Effector memory CD8-positive, alpha-beta T cell (primary cell): ENCODE measurements around the gene FADS2.
A peak's percentile ranks its signal among the peaks of the same experiment; 100 is the strongest.

Experiments
- ATAC-seq: fragments of 150-1000 bp; cut with Tn5 transposase; replicated peaks from 2 replicates; pipeline ENCODE4 v1.10.0; 2021; ENCODE audit warnings: mild to moderate bottlenecking, moderate library complexity
- DNase-seq, 3 experiments: peaks; one replicate each; pipeline ENCODE4 v3.0.0; 2021
- H3K27ac Mint-ChIP-seq, 2 donors: one replicate each; pipeline ENCODE4 v1.8.0; 2022; ENCODE audit warnings: mild to moderate bottlenecking in 2 of 2, mixed read lengths in 2 of 2, moderate library complexity in 2 of 2
- H3K27me3 Mint-ChIP-seq, 2 donors: one replicate each; pipeline ENCODE4 v1.8.0; 2022; ENCODE audit warnings: mixed read lengths in 2 of 2
- H3K36me3 Mint-ChIP-seq: one replicate; pipeline ENCODE4 v1.8.0; 2022; ENCODE audit warnings: mild to moderate bottlenecking, moderate library complexity, mixed read lengths; ENCODE audit not compliant: insufficient read depth
- H3K4me1 Mint-ChIP-seq, 2 donors: one replicate each; pipeline ENCODE4 v1.8.0; 2022; ENCODE audit warnings: low read depth in 2 of 2, mixed read lengths in 2 of 2
- H3K4me3 Mint-ChIP-seq, 2 donors: one replicate each; pipeline ENCODE4 v1.8.0; 2022; ENCODE audit warnings: mild to moderate bottlenecking in 2 of 2, mixed read lengths in 2 of 2, moderate library complexity in 2 of 2
- H3K9me3 Mint-ChIP-seq, 2 donors: one replicate each; pipeline ENCODE4 v1.8.0; 2022; ENCODE audit warnings: mixed read lengths in 2 of 2

The FADS2 gene

GRCh38 chr11:61911701-61912529, 83.8 kb downstream of the FADS2 start:
- Mint-ChIP-seq H3K27me3 (peaks cover 31 to 58% of the 10 kb centered on the region in 2 donors), H3K27ac (no peak overlapping the region), H3K36me3 (peaks cover 2% of the 10 kb centered on the region), H3K4me1 (no peaks in the 10 kb centered on the region), H3K9me3 (no peaks in the 10 kb centered on the region), H3K4me3 (no peak overlapping the region)
- DNase-seq (no peak), ATAC-seq (no peak)

- Mint-ChIP-seq H3K36me3 (peaks cover 2% of the 10 kb centered on the region), H3K27ac (no peak overlapping the region), H3K9me3 (no peaks in the 10 kb centered on the region), H3K4me1 (peaks cover 0 to under 1% of the 10 kb centered on the region in 2 donors), H3K27me3 (peaks cover 31 to 61% of the 10 kb centered on the region in 2 donors), H3K4me3 (no peak overlapping the region)
- DNase-seq (no peak), ATAC-seq (no peak)
These were observed 84.4 kb downstream of the FADS2 start for GRCh38 chr11:61912530-61912898.

GRCh38 chr11:61912991-61913698, 85.0 kb downstream of the FADS2 start:
- Mint-ChIP-seq H3K27ac (no peak overlapping the region), H3K27me3 (peaks cover 38 to 68% of the 10 kb centered on the region in 2 donors), H3K4me3 (no peak overlapping the region), H3K36me3 (peaks cover 2% of the 10 kb centered on the region), H3K4me1 (peaks cover 6 to 7% of the 10 kb centered on the region in 2 donors), H3K9me3 (no peaks in the 10 kb centered on the region)
- no peak for DNase-seq
- ATAC-seq, result no peak

- no peak overlapping the region for H3K4me3 Mint-ChIP-seq
- no peak for ATAC-seq
- H3K4me1 Mint-ChIP-seq, result peaks cover 11 to 13% of the 10 kb centered on the region in 2 donors
- no peak for DNase-seq
- no peak overlapping the region for H3K27ac Mint-ChIP-seq
- H3K36me3 Mint-ChIP-seq, result peaks cover 2% of the 10 kb centered on the region
- H3K27me3 Mint-ChIP-seq, result peaks cover 45 to 75% of the 10 kb centered on the region in 2 donors
- H3K9me3 Mint-ChIP-seq, result no peaks in the 10 kb centered on the region
These were observed 85.7 kb downstream of the FADS2 start for GRCh38 chr11:61913699-61914395.

DNA sequence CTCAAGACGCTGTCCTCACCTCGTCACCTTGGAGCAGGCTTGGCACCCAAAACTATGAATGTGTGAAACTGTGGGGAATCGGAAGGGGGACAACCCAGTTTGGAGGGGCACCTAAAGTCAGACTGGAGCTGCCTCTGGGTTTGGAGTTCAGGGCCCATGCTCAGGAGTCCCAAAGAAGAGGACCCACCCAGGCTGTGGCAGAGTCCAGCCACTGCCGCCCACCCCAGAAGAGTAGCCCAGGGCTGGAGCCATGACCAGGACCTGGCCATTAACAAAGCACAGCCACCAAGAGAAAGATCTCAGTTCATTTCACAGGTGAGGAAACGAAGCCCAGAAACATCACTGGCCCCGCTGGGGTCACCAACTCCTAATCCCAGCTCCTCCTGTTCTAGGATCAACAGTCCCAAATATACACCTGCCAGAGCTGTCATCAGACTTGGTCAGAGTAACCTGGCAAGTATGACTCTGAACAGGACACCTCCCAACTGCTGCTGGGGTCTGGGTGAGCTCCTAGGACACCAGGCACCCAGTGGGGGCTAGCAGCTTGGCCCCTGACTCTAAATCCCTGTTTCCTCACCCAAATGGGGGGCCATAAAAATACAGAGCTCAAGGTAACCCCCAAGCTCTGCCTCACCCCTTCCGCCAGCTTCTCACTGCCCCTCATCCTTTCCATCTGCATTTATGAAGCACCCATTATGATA, 86.5 kb downstream of the FADS2 start:
- H3K27me3 Mint-ChIP-seq, result peaks cover 52 to 82% of the 10 kb centered on the region in 2 donors

GRCh38 chr11:61916737-61917333, 88.7 kb downstream of the FADS2 start:
- H3K4me1 Mint-ChIP-seq, result peaks cover 11 to 13% of the 10 kb centered on the region in 2 donors
- ATAC-seq (peak; percentile 10), DNase-seq (no peak)
- no peak overlapping the region for H3K27ac Mint-ChIP-seq
- no peaks in the 10 kb centered on the region for H3K36me3 Mint-ChIP-seq
- peaks cover 68 to 97% of the 10 kb centered on the region in 2 donors for H3K27me3 Mint-ChIP-seq
- H3K4me3 Mint-ChIP-seq, result peak overlapping the region; percentile 20 to 34
- no peaks in the 10 kb centered on the region for H3K9me3 Mint-ChIP-seq

More for the DNA sequence above, 86.5 kb downstream of the FADS2 start:
- Mint-ChIP-seq H3K9me3 (no peaks in the 10 kb centered on the region), H3K4me3 (no peak overlapping the region), H3K36me3 (peaks cover 2% of the 10 kb centered on the region), H3K27ac (no peak overlapping the region), H3K4me1 (peaks cover 11 to 13% of the 10 kb centered on the region in 2 donors)
- ATAC-seq, result no peak
- DNase-seq, result no peak
